Gastrocnemius medialis (tissue), 4 donors: Measurements from ENCODE around the gene CCDC85C. TPM values are rescaled to one million over a fixed set of nuclear protein-coding genes. Genes with fewer than 3 reads are reported as not detected.

Source experiments
- ATAC-seq, 2 donors: fragments of 150-250 bp; one replicate each; pipeline ENCODE4 v1.9.1; 2016
- DNase-seq, 2 donors: peaks; one replicate each; pipeline ENCODE4 v3.0.0-alpha.2; 2019
- H3K27ac ChIP-seq, 4 donors: fragments of 200-600 bp; sonication (generic); 1 replicate in 1 of 4; 2 replicates in 3 of 4; pipeline ENCODE4 v1.5.1; 2016 to 2018; ENCODE audit warnings: mild to moderate bottlenecking in 2 of 4, moderate library complexity in 1 of 4
- H3K27me3 ChIP-seq, 3 donors: fragments of 200-600 bp; sonication (generic) in 2 of 3; 1 replicate in 1 of 3; 2 replicates in 2 of 3; pipeline versions ENCODE4 v1.5.1 to v1.6.0; 2016 to 2019; ENCODE audit warnings: mild to moderate bottlenecking in 1 of 3, moderate library complexity in 1 of 3
- H3K36me3 ChIP-seq, 2 donors: fragments of 200-600 bp; sonication (generic) in 1 of 2; one replicate each; pipeline ENCODE4 v1.5.1; 2017 to 2018
- H3K4me1 ChIP-seq, 2 donors: fragments of 200-600 bp; sonication (generic) in 1 of 2; one replicate each; pipeline ENCODE4 v1.5.1; 2016 to 2017; ENCODE audit warnings: mild to moderate bottlenecking in 2 of 2
- H3K4me3 ChIP-seq, 4 donors: fragments of 200-600 bp; sonication (generic) in 3 of 4; 1 replicate in 1 of 4; 2 replicates in 3 of 4; pipeline ENCODE4 v1.5.1; 2016 to 2019; ENCODE audit warnings: mild to moderate bottlenecking in 2 of 4
- H3K9me3 ChIP-seq, 3 donors: fragments of 200-600 bp; sonication (generic) in 2 of 3; 1 replicate in 1 of 3; 2 replicates in 2 of 3; pipeline ENCODE4 v1.5.1; 2016 to 2019
- POLR2A ChIP-seq, 2 donors: fragments of 450-650 bp; IDR thresholded peaks; one replicate each; pipeline ENCODE4 v1.6.1; 2017; ENCODE audit warnings: antibody characterized with exemption in 2 of 2, mild to moderate bottlenecking in 2 of 2, moderate library complexity in 2 of 2
- in situ Hi-C, 4 donors: fragments of 200-750 bp; cut with MboI; loops; one replicate each; pipeline versions ENCODE4 v1.15.0 to v1.8.0; 2017; ENCODE audit warnings: low sequenced_read_pairs in 4 of 4
- intact Hi-C: fragments of 100-400 bp; cut with DNase I; formaldehyde crosslinking; loops from one replicate; pipeline ENCODE4 v1.15.1; 2023; ENCODE audit warnings: low total_unique reads
- total RNA-seq, 4 donors: library from RNA; depleted of rRNA; stranded (reverse); fragments of >200 nt; gene quantifications; one replicate each; pipeline versions ENCODE4 v1.1.0 to v1.2.3, GENCODE V29; 2016
- TF ChIP-seq, protein P1 (sequence below), 5 experiments: fragments of 450-650 bp in 3 of 5; fragments of 200-600 bp in 2 of 5; sonication (generic) in 2 of 5; IDR thresholded peaks in 4 of 5; conservative IDR thresholded peaks in 1 of 5; 1 replicate in 4 of 5; 2 replicates in 1 of 5; pipeline ENCODE4 v1.5.1; 2016 to 2019; ENCODE audit warnings: antibody characterized with exemption in 5 of 5, mild to moderate bottlenecking in 3 of 5, moderate library complexity in 3 of 5

The CCDC85C gene
- total RNA-seq, 4 donors from 2014 or later: 7.9 to 32.8 (median 15.4) TPM

- ATAC-seq (no peak), DNase-seq (no peak)
- Histone ChIP-seq H3K36me3 (no peaks in the 10 kb centered on the region), H3K4me3 (no peak overlapping the region), H3K27ac (peak overlapping the region in 3 of 4 donors; percentile 51 to 70 (median 52)), H3K9me3 (no peaks in the 10 kb centered on the region), H3K4me1 (peaks cover 45 to 70% of the 10 kb centered on the region in 2 donors), H3K27me3 (no peaks in the 10 kb centered on the region)
- no peak for TF ChIP-seq POLR2A (IDR thresholded peaks at IDR 0.05)
- TF ChIP-seq, protein P1, sequence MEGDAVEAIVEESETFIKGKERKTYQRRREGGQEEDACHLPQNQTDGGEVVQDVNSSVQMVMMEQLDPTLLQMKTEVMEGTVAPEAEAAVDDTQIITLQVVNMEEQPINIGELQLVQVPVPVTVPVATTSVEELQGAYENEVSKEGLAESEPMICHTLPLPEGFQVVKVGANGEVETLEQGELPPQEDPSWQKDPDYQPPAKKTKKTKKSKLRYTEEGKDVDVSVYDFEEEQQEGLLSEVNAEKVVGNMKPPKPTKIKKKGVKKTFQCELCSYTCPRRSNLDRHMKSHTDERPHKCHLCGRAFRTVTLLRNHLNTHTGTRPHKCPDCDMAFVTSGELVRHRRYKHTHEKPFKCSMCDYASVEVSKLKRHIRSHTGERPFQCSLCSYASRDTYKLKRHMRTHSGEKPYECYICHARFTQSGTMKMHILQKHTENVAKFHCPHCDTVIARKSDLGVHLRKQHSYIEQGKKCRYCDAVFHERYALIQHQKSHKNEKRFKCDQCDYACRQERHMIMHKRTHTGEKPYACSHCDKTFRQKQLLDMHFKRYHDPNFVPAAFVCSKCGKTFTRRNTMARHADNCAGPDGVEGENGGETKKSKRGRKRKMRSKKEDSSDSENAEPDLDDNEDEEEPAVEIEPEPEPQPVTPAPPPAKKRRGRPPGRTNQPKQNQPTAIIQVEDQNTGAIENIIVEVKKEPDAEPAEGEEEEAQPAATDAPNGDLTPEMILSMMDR (IDR thresholded peaks at IDR 0.05 in 4 of 5, conservative IDR thresholded peaks at IDR 0.05 in 1 of 5): no peak
- intact Hi-C loops: loop anchor here (2.0 kb wide), 1 partner anchor 20 kb away; no protein-coding TSS in a partner anchor
- in situ Hi-C loops: no loop called here
These were observed 9.0 kb downstream of the CCDC85C start for GRCh38 chr14:99595034-99595433.

DNA sequence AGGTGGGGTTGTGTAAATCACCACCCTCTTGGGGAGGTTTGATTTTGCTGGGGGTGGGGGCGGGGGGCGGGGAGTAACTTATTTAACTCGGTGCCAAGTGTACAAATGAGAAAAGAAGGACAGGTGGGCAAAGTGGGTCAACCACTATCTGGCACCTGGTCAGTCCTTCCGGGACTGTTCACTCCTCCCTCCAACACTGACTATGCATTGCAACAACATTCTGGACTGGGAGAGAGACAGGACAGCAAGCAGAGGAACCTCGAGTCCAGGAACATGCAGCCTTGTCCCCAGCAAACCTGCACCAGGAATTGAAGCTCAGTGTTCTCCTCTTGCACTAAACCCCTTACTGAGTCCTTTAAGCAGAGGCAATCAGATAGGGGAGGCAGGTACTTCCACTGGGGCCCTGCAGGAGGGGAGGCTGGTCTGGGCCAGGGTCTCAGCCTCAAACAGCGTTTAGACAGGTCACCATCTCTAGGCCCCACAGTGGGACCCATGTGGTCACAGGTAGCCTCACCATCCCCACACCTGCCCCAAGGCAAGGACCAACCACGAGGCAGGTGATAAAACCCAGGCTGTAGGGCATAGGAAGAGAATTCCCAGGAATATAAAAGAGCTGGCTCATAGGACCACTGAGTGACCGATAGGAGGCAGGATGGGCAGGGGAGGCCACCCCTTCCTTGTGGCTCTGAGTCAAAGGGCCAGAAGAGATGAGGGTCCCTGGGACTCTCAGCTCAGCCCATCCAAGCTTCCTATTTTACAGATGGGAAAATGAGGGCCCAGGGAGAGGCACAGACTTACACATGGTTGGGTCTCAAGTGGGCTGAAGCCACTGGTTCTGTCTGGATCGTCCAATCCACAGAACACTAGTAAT is 9.8 kb downstream of the CCDC85C start:
- in situ Hi-C loops: no loop called here
- Histone ChIP-seq H3K27ac (peak overlapping the region in 2 of 4 donors; percentile 26 to 70), H3K27me3 (no peaks in the 10 kb centered on the region), H3K4me1 (peaks cover 45 to 66% of the 10 kb centered on the region in 2 donors), H3K9me3 (no peaks in the 10 kb centered on the region), H3K36me3 (no peaks in the 10 kb centered on the region), H3K4me3 (no peak overlapping the region)
- ATAC-seq (peak in 1 of 2 donors; percentile 46), DNase-seq (no peak)
- TF ChIP-seq POLR2A (IDR thresholded peaks at IDR 0.05): no peak
- TF ChIP-seq, protein P1 (IDR thresholded peaks at IDR 0.05 in 4 of 5, conservative IDR thresholded peaks at IDR 0.05 in 1 of 5): no peak
- intact Hi-C loops: loop anchor here (2.0 kb wide), 1 partner anchor 21 kb away; no protein-coding TSS in a partner anchor

GRCh38 chr14:99592933-99593753 is 10.9 kb downstream of the CCDC85C start:
- DNase-seq (no peak), ATAC-seq (peak; percentile 7 to 36)
- intact Hi-C loops (no loop called here), in situ Hi-C loops (no loop called here)
- no peaks in the 10 kb centered on the region for H3K27me3 ChIP-seq
- no peak overlapping the region for H3K4me3 ChIP-seq
- no peaks in the 10 kb centered on the region for H3K36me3 ChIP-seq
- TF ChIP-seq, protein P1 (IDR thresholded peaks at IDR 0.05 in 4 of 5, conservative IDR thresholded peaks at IDR 0.05 in 1 of 5): no peak
- peak overlapping the region; percentile 25 to 70 (median 67) for H3K27ac ChIP-seq
- H3K4me1 ChIP-seq: peaks cover 41 to 60% of the 10 kb centered on the region in 2 donors
- H3K9me3 ChIP-seq: no peaks in the 10 kb centered on the region

DNA sequence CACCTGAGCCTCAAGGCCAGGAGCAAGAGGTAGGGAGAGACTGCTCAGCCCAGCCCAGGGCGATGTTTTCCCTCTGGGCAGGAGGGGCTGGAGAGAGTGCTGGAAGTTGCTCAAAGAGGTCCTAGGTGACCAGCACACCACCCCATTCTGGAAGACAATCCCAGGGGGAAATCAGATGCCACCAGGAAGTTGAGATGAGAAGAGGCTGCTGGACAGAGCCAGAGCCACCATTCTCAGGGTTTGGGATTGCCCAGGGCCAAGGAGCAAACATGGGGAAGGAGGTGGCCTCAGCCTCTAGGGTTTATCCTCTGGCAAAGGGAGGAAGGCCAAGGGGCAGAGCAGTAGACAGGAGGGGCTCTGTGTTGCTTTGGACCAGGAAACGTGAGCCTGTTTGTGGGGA is 11.6 kb downstream of the CCDC85C start:
- H3K4me1 ChIP-seq: peaks cover 41 to 56% of the 10 kb centered on the region in 2 donors
- intact Hi-C loops: no loop called here

More for the DNA sequence above, 11.6 kb downstream of the CCDC85C start:
- in situ Hi-C loops: no loop called here
- TF ChIP-seq POLR2A (IDR thresholded peaks at IDR 0.05): no peak
- TF ChIP-seq, protein P1 (IDR thresholded peaks at IDR 0.05 in 4 of 5, conservative IDR thresholded peaks at IDR 0.05 in 1 of 5): no peak
- Histone ChIP-seq H3K27ac (peak overlapping the region; percentile 25 to 70 (median 67)), H3K36me3 (no peaks in the 10 kb centered on the region), H3K4me3 (no peak overlapping the region), H3K9me3 (no peaks in the 10 kb centered on the region), H3K27me3 (no peaks in the 10 kb centered on the region)
- no peak for ATAC-seq
- DNase-seq: no peak
